Epithelial cell of proximal tubule (primary cell): Measurements from ENCODE around the gene KCNN4. TPM values are rescaled to one million over a fixed set of nuclear protein-coding genes. Genes with fewer than 3 reads are reported as not detected.
A peak's percentile ranks its signal among the peaks of the same experiment; 100 is the strongest.

Source experiments
- DNase-seq: peaks from one replicate; pipeline ENCODE4 v3.0.0-alpha.2; 2011; ENCODE audit warnings: low read depth
- H3K4me3 ChIP-seq: 2 replicates; pipeline ENCODE4 v1.5.1; 2011; ENCODE audit warnings: low read depth, mild to moderate bottlenecking, low read length
- CTCF ChIP-seq: conservative IDR thresholded peaks from 2 replicates; pipeline ENCODE4 v1.5.1; 2012; ENCODE audit warnings: low read depth, mild to moderate bottlenecking, low read length
- total RNA-seq: library from RNA; depleted of rRNA; stranded (reverse); fragments of >200 nt; gene quantifications from 2 replicates; pipeline ENCODE4 v1.2.3, GENCODE V29; 2015

The KCNN4 gene
- total RNA-seq, 1 donor from 2014 or later = 11.6 TPM

GRCh38 chr19:43797556-43797955 lies 16.8 kb upstream of the KCNN4 start:
- DNase-seq = no peak

GRCh38 chr19:43797118-43797517 lies 16.3 kb upstream of the KCNN4 start:
- no peak overlapping the region for H3K4me3 ChIP-seq
- TF ChIP-seq CTCF = no peak
- no peak for DNase-seq

More at GRCh38 chr19:43797556-43797955, 16.8 kb upstream of the KCNN4 start:
- H3K4me3 ChIP-seq = no peak overlapping the region
- TF ChIP-seq CTCF = no peak

- no peak for DNase-seq
Measured at GRCh38 chr19:43790587-43790986, 9.8 kb upstream of the KCNN4 start.

GRCh38 chr19:43789029-43789428 lies 8.3 kb upstream of the KCNN4 start:
- H3K4me3 ChIP-seq = no peak overlapping the region
- no peak for DNase-seq
- TF ChIP-seq CTCF = no peak

More at GRCh38 chr19:43790587-43790986, 9.8 kb upstream of the KCNN4 start:
- no peak overlapping the region for H3K4me3 ChIP-seq
- no peak for TF ChIP-seq CTCF

- no peak for TF ChIP-seq CTCF
- no peak overlapping the region for H3K4me3 ChIP-seq
- DNase-seq = no peak
Measured at GRCh38 chr19:43786665-43787064, 5.9 kb upstream of the KCNN4 start.

- DNase-seq = no peak
- TF ChIP-seq CTCF = peak; percentile 100
- no peak overlapping the region for H3K4me3 ChIP-seq
Measured at GRCh38 chr19:43784981-43785808, 4.4 kb upstream of the KCNN4 start.

- H3K4me3 ChIP-seq = no peak overlapping the region
- DNase-seq = peak; percentile 23
- no peak for TF ChIP-seq CTCF
Measured at GRCh38 chr19:43784241-43784980, 3.6 kb upstream of the KCNN4 start.
